ENCODE data around the gene CHST9.

The CHST9 gene

DNA sequence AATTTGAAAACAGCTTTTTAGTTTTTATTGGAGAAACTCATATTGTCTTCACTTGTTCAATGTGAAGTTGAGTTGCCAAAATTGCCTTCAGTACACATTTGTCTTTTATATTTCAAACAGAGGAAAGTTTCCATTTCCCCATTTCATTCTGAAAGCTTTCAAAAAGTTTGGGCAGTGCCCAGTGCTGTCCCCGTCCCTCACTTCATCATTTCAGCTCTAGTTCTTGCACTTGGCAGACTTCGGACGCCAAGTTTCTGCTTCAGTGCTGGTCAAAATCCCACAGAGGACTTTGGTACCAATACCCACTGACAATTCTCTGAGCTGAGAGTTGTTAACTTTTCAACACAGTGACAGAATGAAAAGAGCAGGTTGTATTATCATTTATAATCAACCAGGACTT lies 276.2 kb downstream of the CHST9 start:
- TF ChIP-seq CTCF (IDR thresholded peaks at IDR 0.05; ENCODE audit: insufficient read depth, missing control alignments) = no peak
- DNase-seq (ENCODE audit: insufficient read length, low spot score) (no peak), FAIRE-seq (no peak)

DNA sequence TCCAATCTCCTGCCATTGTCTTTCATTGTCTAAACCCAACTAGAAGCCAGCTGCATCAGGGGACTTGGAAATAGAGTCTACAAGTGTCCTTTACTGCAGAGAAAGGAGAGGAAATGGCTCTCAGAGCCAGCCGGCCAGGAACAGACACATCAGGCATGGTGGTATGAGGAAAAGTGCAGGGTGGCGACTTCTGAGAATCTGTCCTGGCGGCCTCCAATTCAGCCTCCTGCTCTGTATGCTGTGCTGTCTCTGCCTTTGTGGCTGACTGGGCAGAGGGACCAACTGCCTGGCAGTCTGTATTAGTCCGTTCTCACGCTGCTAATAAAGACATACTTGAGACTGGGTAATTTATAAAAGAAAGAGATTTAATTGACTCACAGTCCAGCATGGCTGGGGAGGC lies 282.8 kb downstream of the CHST9 start:
- FAIRE-seq (no peak), DNase-seq (ENCODE audit: insufficient read length, low spot score) (no peak)
- TF ChIP-seq CTCF (IDR thresholded peaks at IDR 0.05; ENCODE audit: insufficient read depth, missing control alignments) = no peak

- FAIRE-seq = no peak
- no peak for DNase-seq (ENCODE audit: insufficient read length, low spot score)
Observed at GRCh38 chr18:26901020-26901419, 284.1 kb downstream of the CHST9 start.

DNA sequence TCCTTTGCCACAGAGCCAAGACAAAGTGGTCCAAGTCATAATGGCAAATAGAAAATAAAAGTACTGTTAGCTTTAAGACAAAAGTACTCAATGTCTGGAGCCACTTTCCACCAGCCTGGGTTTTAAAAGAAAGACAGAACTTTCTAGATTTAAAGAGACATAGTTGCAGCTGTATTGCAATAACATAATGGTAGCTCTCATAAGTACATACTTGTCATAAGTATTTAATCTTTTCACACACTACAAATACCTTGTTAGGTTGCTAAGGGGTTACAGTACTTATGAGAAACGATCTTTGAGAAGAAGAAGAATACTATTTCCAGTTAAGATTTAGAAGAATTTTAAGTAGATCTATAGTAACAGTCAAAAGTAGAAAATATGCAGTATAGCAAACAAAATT lies 290.7 kb downstream of the CHST9 start:
- FAIRE-seq = peak; percentile 56
- no peak for TF ChIP-seq CTCF (IDR thresholded peaks at IDR 0.05; ENCODE audit: insufficient read depth, missing control alignments)
- DNase-seq (ENCODE audit: insufficient read length, low spot score) = no peak

More at GRCh38 chr18:26901020-26901419, 284.1 kb downstream of the CHST9 start:
- no peak for TF ChIP-seq CTCF (IDR thresholded peaks at IDR 0.05; ENCODE audit: insufficient read depth, missing control alignments)

- DNase-seq (ENCODE audit: insufficient read length, low spot score) = no peak
- FAIRE-seq = peak; percentile 25
- no peak for TF ChIP-seq CTCF (IDR thresholded peaks at IDR 0.05; ENCODE audit: insufficient read depth, missing control alignments)
Observed at GRCh38 chr18:26893996-26894395, 291.1 kb downstream of the CHST9 start.

DNA sequence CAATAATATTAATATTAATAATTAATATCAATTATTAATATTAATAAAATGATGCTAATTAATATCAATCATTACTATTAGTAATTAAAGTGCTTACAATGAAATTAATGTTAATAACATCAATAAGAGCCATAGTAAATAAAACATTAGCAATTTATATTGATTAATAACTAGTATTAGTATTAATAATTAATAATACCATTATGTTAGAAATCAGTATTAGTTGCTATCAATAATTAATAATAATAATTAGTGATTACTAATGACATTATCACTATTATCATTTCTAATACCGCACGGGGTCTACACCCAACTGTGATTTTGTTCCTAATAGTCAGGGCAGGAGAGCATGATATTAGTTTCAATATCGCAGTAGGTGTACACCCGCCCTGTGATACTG lies 296.8 kb downstream of the CHST9 start:
- DNase-seq (ENCODE audit: insufficient read length, low spot score) (no peak), FAIRE-seq (no peak)
- TF ChIP-seq CTCF (IDR thresholded peaks at IDR 0.05; ENCODE audit: insufficient read depth, missing control alignments) = no peak

DNA sequence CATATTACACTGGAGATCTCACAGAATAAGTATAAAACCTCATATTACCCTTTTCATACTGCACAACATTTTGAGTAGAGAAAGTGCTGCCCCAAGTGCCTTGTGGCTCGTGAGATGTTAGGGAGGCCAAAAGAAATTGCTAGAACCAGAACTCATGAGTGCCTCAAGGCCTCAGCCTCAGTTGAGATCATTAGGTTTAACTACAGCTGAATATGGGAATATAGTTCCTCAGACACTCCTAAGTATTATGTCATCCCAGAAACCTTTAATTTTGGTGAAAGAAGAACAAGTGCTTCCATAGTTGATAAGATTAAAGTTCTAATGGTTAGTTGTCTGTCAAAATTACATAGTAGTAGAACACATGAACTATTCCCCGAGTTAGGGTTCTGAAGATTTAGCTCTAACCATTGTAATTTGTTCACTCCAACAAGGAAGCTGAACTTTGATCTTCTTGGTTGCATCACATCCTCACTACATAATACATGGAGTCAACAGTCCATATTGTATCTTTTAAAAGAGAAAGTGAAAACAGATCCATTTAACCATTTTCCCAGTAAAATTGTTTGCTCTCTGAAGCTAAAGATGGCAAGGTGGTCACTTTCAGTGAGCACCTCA lies 310.0 kb downstream of the CHST9 start:
- DNase-seq (ENCODE audit: insufficient read length, low spot score) (no peak), FAIRE-seq (no peak)
- TF ChIP-seq CTCF (IDR thresholded peaks at IDR 0.05; ENCODE audit: insufficient read depth, missing control alignments) = no peak

Data from D721Med (cell line).